ENCODE data around the gene RSRC1.

DNA sequence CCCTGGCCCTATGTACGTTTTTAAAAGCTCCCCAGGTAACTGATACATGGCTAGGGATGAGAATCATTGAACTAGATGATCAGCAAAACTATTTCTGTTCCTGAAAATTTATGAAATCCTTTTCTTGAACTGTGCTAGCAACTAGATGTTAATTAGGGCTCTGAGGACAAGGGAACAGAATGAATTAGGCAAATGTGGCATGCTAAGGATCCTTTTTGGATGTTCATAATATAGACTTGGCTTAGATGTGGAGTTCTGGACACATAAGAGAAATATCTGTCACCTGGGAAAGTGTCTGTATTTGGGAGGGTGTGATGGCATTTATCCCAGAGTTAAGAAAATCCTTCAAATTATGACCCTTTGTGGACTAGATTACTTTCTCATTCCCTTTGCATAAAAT is 71.2 kb downstream of the RSRC1 start:
- TF ChIP-seq, protein P1, sequence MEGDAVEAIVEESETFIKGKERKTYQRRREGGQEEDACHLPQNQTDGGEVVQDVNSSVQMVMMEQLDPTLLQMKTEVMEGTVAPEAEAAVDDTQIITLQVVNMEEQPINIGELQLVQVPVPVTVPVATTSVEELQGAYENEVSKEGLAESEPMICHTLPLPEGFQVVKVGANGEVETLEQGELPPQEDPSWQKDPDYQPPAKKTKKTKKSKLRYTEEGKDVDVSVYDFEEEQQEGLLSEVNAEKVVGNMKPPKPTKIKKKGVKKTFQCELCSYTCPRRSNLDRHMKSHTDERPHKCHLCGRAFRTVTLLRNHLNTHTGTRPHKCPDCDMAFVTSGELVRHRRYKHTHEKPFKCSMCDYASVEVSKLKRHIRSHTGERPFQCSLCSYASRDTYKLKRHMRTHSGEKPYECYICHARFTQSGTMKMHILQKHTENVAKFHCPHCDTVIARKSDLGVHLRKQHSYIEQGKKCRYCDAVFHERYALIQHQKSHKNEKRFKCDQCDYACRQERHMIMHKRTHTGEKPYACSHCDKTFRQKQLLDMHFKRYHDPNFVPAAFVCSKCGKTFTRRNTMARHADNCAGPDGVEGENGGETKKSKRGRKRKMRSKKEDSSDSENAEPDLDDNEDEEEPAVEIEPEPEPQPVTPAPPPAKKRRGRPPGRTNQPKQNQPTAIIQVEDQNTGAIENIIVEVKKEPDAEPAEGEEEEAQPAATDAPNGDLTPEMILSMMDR (optimal IDR thresholded peaks at IDR 0.05 in 1 of 3, IDR thresholded peaks at IDR 0.05 in 1 of 3, conservative IDR thresholded peaks at IDR 0.05 in 1 of 3; ENCODE audit: extremely low read depth in 1 of 3, insufficient read depth in 2 of 3, low read length in 3 of 3): no peak
- no peak for TF ChIP-seq EZH2 (IDR thresholded peaks at IDR 0.05; ENCODE audit: low read length)

Measured in keratinocyte (primary cell).